Caki2 (cell line): Measurements from ENCODE around the gene KDM4F. TPM values are rescaled to one million over a fixed set of nuclear protein-coding genes. Genes with fewer than 3 reads are reported as not detected.
A peak's percentile ranks its signal among the peaks of the same experiment; 100 is the strongest.

Source experiments
- DNase-seq: peaks from one replicate; pipeline ENCODE4 v3.0.0-alpha.2; 2015; ENCODE audit warnings: low read depth
- in situ Hi-C: cut with HindIII; loops from 2 replicates; pipeline ENCODE4 v1.10.0; 2016; ENCODE audit warnings: low sequenced_read_pairs, low pct_unique_long_range_greater_than_20kb, mixed read lengths
- total RNA-seq: library from RNA; depleted of rRNA; stranded (reverse); fragments of >200 nt; shearing (Covaris generic); gene quantifications from 2 replicates; pipeline ENCODE4 v1.2.3, GENCODE V29; 2014; ENCODE audit warnings: low replicate concordance; rRNA removed

Gene KDM4F
- total RNA-seq, 1 experiment from 2014 or later: not detected

DNA sequence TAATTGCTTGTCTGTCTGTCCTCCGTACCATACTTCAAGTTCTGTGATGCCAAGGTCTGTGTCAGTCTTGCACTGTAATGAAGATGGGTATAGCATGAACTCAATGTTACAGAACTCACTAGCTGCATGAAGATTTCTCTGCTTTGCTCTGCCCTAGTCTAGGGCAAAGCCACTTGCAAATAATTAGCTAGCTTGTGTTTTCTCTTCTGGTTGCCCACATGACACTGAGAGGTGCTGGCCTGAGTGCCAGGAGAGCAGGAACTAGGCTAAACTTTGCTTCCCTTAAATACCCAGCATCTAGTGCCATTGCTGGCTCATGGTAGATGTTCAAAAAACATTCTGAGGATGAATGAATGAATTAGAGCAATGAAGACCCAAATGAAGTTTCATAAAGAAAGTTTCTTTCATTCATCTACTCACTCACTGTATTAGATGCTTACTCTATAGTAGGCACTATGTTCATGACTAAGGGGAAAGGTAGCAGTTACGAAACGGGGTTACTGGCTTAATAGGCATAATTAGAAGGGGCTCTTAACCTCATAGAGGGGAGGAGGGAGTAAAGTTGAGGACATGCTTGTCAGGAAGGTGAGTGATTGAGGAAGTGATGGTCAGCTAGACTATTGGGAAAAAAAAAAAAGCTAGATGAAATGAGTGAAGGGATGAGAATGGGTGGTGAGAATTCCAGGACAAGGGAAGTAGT lies 36.0 kb downstream of the KDM4F start:
- in situ Hi-C loops: no loop called here

DNA sequence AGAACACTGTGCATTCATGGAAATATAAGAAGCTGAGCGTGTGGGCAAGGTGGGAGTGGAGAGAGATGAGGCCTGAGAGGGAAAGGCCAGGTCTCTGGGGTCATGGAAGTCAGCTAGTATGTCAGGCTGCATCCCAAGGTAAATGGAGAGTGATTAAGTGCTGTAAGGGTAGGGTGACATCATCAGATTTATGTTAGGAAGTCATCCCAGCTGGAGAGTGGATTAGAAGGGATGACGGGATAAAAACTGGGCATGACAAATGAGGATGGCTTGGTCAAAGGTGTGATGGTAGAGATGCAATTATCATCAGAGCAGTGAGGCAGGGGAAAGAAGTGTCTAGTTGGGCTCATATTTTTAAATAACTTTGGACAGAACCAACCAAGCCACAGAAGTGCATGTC lies 36.9 kb downstream of the KDM4F start:
- no peak for DNase-seq
- in situ Hi-C loops: no loop called here

More for the DNA sequence above, 36.0 kb downstream of the KDM4F start:
- DNase-seq: peak; percentile 52

DNA sequence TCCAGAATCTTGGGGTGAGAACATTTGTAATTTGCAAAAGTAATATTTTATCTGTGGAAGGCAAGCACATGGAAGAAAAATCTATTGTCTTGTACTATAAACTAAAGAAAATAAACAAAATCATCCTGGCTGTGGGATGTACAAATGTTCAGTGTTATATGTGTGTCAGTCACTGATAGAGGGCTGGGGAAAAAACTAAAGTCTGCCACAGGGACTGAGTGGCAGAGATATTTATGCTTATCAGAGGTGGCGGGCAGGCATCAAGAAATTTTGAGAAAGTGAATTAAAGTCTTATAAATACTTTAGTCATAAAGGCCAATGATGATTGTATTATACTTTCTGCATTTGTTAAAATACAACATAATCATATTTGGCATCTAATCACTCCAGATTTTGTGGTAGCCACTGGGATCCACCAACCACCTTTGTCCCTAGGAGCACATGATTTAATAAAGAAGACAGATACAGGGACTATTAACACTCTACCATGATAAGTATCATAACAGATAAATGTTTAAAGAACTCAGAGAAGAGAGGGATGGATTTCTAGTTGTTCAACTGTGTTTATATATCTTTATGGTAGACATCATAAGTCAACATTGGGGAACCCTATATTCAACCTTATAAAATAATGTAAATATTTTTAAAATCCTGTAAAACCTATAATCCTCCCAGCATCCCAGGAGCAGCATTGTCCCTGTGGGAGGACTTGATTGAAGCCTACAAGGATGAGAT lies 37.8 kb downstream of the KDM4F start:
- in situ Hi-C loops: no loop called here

DNA sequence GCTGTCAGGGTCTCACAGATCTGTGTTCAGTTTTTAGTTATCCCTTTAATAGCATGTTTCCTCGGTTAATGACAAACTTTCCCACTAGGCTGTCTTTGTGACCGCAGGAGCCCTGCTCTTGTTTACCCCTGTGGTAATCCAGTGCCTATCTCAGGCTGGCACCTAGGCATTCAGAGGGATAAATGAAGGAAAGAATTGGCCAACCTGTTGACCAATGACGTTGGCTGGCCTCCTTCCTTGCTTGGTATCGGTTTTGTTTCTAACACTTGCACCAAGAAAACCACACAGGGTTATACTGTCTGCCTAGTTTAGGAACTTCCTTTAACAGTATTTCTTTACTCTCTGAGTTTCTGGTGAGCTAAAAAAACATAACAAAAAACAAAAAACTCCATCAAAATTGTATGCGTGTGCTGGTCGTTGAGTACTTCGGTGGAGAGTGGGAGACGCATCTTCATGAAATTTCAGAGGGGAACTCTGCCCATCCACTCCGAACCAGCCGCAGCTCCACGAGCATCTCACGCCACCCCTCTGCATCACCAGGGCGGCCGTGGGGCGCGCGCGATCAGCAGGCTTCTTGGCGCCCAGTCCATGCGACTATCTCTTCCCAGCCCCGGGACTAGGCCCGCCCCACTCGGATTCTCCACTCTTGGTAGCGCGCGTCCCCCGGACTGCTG lies 39.9 kb downstream of the KDM4F start:
- in situ Hi-C loops: no loop called here
- no peak for DNase-seq

More for the DNA sequence above, 37.8 kb downstream of the KDM4F start:
- DNase-seq: no peak

DNA sequence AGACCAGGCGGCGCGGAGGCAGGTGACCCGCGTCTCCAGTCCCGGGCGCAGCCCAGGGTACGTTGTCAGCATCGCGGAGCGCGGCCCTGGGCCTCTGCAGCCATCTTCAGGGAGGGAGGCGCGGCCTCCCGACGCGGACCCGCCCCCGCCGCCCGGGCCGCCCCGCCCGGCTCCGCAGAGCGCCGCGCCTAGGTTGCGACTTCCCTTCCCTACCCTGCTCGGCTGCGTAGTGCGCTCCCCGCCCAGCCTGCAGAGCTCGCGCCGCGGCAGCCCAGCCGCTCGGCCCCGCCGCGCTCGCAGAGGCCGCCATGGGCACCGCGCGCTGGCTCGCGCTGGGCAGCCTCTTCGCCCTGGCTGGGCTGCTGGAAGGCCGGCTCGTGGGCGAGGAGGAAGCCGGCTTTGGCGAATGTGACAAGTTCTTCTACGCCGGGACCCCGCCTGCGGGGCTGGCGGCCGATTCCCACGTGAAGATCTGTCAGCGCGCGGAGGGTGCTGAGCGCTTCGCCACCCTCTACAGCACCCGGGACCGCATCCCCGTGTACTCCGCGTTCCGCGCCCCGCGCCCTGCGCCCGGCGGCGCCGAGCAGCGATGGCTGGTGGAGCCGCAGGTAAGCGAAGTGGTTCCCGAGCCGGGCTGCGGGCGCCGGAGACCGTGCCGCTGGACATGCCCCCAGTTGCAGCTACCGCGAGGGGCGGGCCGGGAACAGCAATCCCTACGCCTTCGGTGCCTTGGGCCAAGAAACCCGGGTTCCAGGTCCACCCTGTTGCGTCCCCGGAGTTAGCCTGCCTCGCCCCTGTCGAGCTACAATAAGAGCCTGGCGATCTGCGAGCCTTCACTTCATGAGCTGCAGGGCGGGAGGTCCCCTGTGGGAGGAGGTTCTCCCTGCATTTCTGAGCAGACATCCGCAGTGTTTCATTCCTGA lies 40.7 kb downstream of the KDM4F start, which contains the start of gene ENDOD1:
TSS of gene ENDOD1 (plus strand) at position 227 of the 923 bp plus-strand sequence. CDS start at position 309, 82 bp downstream.
- DNase-seq: peak; percentile 80
- in situ Hi-C loops: no loop called here

DNA sequence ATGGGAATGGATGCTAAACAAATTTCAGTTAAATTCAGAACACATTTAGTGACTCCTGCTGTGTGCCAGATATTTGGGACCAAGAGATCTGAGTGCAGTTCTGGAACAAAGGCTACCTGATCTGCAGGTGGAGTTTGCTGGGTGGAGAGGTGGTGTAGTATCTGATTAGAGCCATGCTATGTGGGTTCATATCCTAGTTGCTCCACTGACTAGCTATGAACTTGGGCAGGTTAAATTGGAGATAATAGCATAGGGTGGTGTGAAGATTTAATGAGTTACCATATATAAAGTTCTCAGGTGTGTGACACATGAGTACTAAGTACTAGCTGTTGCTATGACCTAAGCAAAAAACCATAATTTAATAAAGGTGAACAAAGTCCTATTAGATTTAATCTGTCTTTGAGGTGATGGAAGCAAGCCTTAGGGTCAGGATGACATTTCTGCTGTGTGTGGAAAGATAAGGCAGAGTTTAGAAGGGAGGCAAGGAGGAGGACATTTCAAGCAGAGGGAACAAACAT lies 42.5 kb downstream of the KDM4F start:
- in situ Hi-C loops: no loop called here
- DNase-seq: no peak

DNA sequence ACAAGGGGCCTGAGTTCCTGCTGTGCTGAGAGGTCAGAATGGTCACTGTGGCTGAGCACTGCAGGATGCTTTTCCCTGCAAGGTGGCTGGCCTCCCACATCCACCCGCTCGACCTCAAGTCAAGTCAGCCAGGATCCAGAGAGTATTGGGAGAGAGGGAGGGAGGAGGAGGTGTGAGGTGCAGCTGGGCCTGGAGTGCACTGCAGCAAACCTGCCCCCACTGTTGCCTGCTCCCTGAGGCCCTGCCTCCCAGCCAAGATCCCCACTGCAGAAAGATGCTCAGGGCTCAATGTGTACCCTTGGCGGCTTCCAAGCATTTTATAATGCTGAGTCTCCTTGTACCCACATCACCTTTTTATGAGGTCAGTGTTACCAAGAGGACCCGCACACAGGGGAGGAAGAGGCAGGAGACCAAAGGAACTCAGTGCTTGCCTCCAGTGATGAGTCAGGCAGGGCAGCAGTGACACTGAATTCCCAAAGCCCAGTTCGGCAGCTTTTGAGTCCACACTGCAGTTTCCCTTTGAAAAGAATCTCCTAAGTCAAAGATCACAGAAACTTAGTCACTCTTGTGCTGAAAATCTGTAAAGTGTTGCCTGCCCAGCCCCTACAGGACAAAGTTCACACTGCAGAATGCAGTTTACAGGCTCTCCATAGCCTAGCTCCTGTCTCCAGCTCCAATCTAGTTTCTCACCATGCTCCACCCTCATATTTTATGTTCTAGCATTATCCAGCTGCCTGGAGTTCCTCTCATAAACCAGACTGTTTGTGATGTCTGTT lies 43.5 kb downstream of the KDM4F start:
- peak; percentile 24 for DNase-seq
- in situ Hi-C loops: no loop called here

DNA sequence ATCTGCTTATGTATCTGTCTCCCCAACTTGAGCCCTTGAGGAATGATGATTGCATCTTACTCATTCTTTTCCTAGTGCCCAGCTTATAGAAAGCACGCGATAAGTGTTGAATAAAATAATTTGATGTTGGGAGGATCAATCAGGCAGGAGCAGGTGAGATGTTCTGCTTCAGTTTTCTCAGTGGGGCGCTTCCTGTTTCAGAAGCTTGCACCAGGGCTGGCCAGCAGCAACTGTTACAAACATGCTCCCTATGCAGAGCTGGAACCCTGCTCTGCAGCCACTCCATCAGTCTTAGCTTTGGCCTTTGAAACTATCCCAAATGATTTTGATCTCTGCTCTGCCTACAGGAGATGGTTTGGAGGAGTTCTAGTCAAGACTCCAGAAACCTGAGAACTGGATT lies 44.3 kb downstream of the KDM4F start:
- no peak for DNase-seq
- in situ Hi-C loops: no loop called here

DNA sequence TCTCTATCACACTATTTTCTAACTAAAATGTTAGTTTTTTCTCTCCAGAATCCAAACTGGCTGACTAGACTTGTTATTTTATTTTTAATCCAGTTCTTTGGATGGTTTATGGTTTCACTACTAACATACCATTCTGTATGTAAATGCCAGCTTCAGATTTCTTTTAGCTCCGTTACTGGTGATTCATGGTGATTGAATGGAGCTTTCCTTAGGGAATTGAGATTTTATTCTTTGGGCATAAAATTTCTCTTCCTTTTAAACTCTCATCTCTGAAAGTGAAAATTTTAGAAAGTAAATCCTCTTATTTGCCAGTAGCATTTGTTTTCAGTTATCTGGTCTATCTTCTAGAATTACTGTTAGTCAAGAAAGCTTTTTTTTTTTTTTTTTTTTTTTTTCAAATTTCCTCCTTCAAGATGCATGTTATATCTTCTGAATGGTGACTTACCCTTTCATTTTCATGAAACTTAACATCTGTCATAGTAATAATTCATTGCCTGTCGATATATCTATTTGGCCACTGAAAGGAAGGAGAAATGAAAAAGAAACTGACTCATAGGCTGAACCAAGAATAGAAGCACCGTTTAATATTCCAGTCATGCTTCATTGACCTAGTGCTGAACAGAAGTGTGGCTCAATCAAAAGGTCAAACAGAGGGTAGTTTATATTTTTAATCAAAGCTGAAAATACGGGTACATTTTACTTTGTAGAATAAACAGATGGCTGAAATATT lies 46.8 kb downstream of the KDM4F start:
- in situ Hi-C loops: no loop called here

DNA sequence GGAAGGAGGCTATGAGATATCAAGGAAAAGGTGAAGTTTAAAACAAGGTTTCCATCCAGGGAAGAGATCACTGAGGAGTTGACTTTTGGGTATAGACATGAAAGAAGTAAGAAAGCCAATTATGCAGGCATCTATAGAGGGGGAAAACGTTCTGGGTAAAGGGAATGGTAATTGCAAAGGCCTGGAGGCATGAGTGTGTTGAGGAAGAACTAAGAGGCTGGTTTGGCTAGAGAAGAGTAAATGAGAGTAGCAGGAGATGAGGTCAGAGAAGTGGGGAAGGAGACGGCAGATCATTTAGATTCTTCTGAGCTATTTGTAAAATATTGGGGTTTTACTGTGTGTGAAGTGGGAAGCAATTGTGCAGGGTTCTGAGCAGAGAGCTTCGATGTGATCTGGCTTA lies 48.0 kb downstream of the KDM4F start:
- in situ Hi-C loops: no loop called here
- no peak for DNase-seq

More for the DNA sequence above, 46.8 kb downstream of the KDM4F start:
- no peak for DNase-seq

DNA sequence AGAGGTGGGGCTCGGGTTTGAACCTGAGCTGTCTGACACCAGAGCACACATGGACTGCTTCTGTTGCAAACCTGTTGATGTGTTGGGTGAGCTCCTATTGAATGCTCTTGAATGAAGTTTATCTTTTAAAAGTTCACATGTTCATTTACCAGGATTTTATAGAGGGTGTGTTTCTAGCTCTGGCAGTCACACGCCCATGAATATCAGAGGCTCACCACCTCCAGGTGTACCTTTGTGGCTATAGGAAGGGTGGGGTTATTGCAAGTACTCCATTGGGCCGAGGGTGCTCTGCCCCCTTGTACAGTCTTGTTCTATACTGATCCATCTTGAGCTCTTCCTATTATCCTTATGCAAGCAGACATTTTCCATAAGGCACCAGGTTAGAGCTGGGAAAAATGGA lies 49.6 kb downstream of the KDM4F start:
- DNase-seq: no peak
- in situ Hi-C loops: no loop called here

DNA sequence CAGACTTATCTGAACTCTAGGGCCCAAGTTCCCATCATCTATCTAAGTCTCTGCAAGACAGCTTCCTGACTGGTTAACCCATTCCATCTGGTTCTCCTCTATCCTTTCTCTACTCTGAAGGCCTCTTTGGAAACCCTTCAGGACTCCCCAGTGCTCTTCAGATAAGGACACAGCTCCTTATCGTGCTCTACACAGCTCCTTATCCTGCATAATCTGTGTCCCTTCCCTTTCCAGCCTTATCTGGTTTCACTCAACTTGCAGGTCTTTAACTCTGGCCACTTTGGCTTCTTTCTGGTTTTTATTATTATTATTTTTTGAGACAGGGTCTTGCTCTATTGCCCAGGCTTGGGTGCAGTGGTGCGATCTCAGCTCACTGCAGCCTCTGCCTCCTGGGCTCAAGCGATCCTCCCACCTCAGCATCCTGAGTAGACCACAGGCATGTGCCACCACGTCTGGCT lies 51.0 kb downstream of the KDM4F start:
- in situ Hi-C loops: no loop called here
- DNase-seq: no peak

Other genes starting within 250 kb of the KDM4F start
- gene CWC15, start 75.9 kb upstream of the KDM4F start, total RNA-seq: 30.4 and 39.0 TPM in 2 replicates
- 0.30 and 4.1 TPM in 2 replicates for gene KDM4D, start 75.7 kb upstream of the KDM4F start, total RNA-seq
- not detected in 2 replicates for gene KDM4E, start 24.2 kb upstream of the KDM4F start, total RNA-seq
- 7.6 and 12.6 TPM in 2 replicates for gene SRSF8, start 17.5 kb downstream of the KDM4F start, total RNA-seq
- 7.4 and 8.8 TPM in 2 replicates for gene ENDOD1, start 40.4 kb downstream of the KDM4F start, total RNA-seq
- gene SESN3, start 181.8 kb downstream of the KDM4F start, total RNA-seq: 0.67 and 2.1 TPM in 2 replicates